SU-DHL-6 (cell line): ENCODE measurements around the gene CLCC1.

Experiments used
- EZH2phosphoT487 ChIP-seq: fragments of 200-600 bp; sonication (generic), shearing (Covaris generic); conservative IDR thresholded peaks from 2 replicates; pipeline ENCODE4 v1.6.1; 2018; ENCODE audit warnings: mild to moderate bottlenecking, antibody characterized with exemption, low read length, moderate library complexity, mixed read lengths
- TF ChIP-seq, protein P1 (sequence below): fragments of 200-600 bp; sonication (generic); IDR thresholded peaks from one replicate; pipeline ENCODE4 v1.5.1; 2017; ENCODE audit warnings: antibody characterized with exemption, mild to moderate bottlenecking, low read length, moderate library complexity; ENCODE audit not compliant: insufficient read depth, poor library complexity, severe bottlenecking

- TF ChIP-seq, protein P1, sequence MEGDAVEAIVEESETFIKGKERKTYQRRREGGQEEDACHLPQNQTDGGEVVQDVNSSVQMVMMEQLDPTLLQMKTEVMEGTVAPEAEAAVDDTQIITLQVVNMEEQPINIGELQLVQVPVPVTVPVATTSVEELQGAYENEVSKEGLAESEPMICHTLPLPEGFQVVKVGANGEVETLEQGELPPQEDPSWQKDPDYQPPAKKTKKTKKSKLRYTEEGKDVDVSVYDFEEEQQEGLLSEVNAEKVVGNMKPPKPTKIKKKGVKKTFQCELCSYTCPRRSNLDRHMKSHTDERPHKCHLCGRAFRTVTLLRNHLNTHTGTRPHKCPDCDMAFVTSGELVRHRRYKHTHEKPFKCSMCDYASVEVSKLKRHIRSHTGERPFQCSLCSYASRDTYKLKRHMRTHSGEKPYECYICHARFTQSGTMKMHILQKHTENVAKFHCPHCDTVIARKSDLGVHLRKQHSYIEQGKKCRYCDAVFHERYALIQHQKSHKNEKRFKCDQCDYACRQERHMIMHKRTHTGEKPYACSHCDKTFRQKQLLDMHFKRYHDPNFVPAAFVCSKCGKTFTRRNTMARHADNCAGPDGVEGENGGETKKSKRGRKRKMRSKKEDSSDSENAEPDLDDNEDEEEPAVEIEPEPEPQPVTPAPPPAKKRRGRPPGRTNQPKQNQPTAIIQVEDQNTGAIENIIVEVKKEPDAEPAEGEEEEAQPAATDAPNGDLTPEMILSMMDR = no peak
- no peak for TF ChIP-seq EZH2phosphoT487
Measured at GRCh38 chr1:108955111-108955510, 8.2 kb downstream of the CLCC1 start.
